Erythroblast (primary cell): ENCODE measurements around the gene TRIM73.
"Not testable (repeated sequence)": the region's sequence is repeated elsewhere in the genome, so short reads cannot be mapped to it uniquely, and the experiment has no call there.

Source experiments
- DNase-seq, 2 experiments: peaks; one replicate each; lab custom pipeline; 2025; lab: John Stamatoyannopoulos, UW
- POLR2A ChIP-seq: IDR thresholded peaks from 2 replicates; pipeline ENCODE4 v1.6.1; 2011; ENCODE audit warnings: mild to moderate bottlenecking, low read length

The TRIM73 gene

GRCh38 chr7:75415829-75416373 lies 20.5 kb downstream of the TRIM73 start:
- DNase-seq: not testable (repeated sequence)

- DNase-seq: not testable (repeated sequence)
Observed at GRCh38 chr7:75416787-75417186, 21.4 kb downstream of the TRIM73 start.

GRCh38 chr7:75418292-75418858 lies 22.9 kb downstream of the TRIM73 start:
- not testable (repeated sequence) for DNase-seq

GRCh38 chr7:75419210-75419609 lies 23.8 kb downstream of the TRIM73 start:
- DNase-seq: not testable (repeated sequence)

- DNase-seq: not testable (repeated sequence)
Observed at GRCh38 chr7:75419693-75420092, 24.3 kb downstream of the TRIM73 start.

- not testable (repeated sequence) for DNase-seq
Observed at GRCh38 chr7:75420152-75420551, 24.7 kb downstream of the TRIM73 start.

GRCh38 chr7:75421798-75422710 lies 26.6 kb downstream of the TRIM73 start:
- not testable (repeated sequence) for DNase-seq

GRCh38 chr7:75423481-75423880 lies 28.1 kb downstream of the TRIM73 start:
- not testable (repeated sequence) for DNase-seq

- peak in 1 of 2 experiments; percentile 10 for DNase-seq
Observed at GRCh38 chr7:75439000-75439399, 43.6 kb downstream of the TRIM73 start.

GRCh38 chr7:75442101-75442464 lies 46.7 kb downstream of the TRIM73 start:
- peak in 1 of 2 experiments; percentile 19 for DNase-seq

GRCh38 chr7:75442465-75443111 lies 47.2 kb downstream of the TRIM73 start:
- TF ChIP-seq POLR2A: peak; percentile 52
- peak; percentile 52 to 65 for DNase-seq

GRCh38 chr7:75449946-75450345 lies 54.5 kb downstream of the TRIM73 start:
- DNase-seq: not testable (repeated sequence)

GRCh38 chr7:75452494-75452955 lies 57.1 kb downstream of the TRIM73 start:
- peak; percentile 13 to 32 for DNase-seq
